Vagina (tissue), 2 donors: ENCODE data around the gene IL1F10. TPM values are rescaled to one million over a fixed set of nuclear protein-coding genes. Genes with fewer than 3 reads are reported as not detected.

ENCODE experiments used
- DNase-seq, 2 donors: peaks; one replicate each; pipeline ENCODE4 v3.0.0-alpha.2; 2017; ENCODE audit errors: extremely low spot score in 2 of 2
- H3K27ac ChIP-seq: fragments of 200-600 bp; sonication (generic); one replicate; pipeline ENCODE4 v1.5.1; 2019
- H3K27me3 ChIP-seq: fragments of 200-600 bp; sonication (generic); one replicate; pipeline ENCODE4 v1.5.1; 2019
- H3K36me3 ChIP-seq, 2 donors: fragments of 200-600 bp; sonication (generic); one replicate each; pipeline ENCODE4 v1.5.1; 2017 to 2019
- H3K4me1 ChIP-seq: fragments of 200-600 bp; sonication (generic); one replicate; pipeline ENCODE4 v1.5.1; 2019
- H3K4me3 ChIP-seq, 2 donors: fragments of 200-600 bp; sonication (generic); 1 replicate in 1 of 2; 2 replicates in 1 of 2; pipeline ENCODE4 v1.5.1; 2016 to 2019
- H3K9me3 ChIP-seq: fragments of 200-600 bp; sonication (generic); one replicate; pipeline ENCODE4 v1.5.1; 2019
- CTCF ChIP-seq, 3 experiments: fragments of 450-650 bp in 2 of 3; fragments of 200-600 bp in 1 of 3; sonication (generic) in 1 of 3; IDR thresholded peaks; one replicate each; pipeline ENCODE4 v1.5.1; 2017 to 2019; ENCODE audit warnings: antibody characterized with exemption in 3 of 3, mild to moderate bottlenecking in 2 of 3, moderate library complexity in 2 of 3
- POLR2A ChIP-seq, 2 donors: fragments of 450-650 bp; IDR thresholded peaks; one replicate each; pipeline ENCODE4 v1.6.1; 2017; ENCODE audit warnings: antibody characterized with exemption in 2 of 2, mild to moderate bottlenecking in 2 of 2, moderate library complexity in 2 of 2
- POLR2AphosphoS5 ChIP-seq, 2 donors: sonication (generic); formaldehyde crosslinking; IDR thresholded peaks; one replicate each; pipeline ENCODE4 v1.9.0; 2017; ENCODE audit warnings: antibody characterized with exemption in 2 of 2, mild to moderate bottlenecking in 2 of 2, low read depth in 1 of 2; ENCODE audit not compliant: insufficient read depth in 1 of 2
- intact Hi-C: fragments of 100-400 bp; cut with DNase I; formaldehyde crosslinking; loops from one replicate; pipeline ENCODE4 v1.15.1; 2023
- total RNA-seq: library from RNA; depleted of rRNA; stranded (reverse); fragments of >200 nt; gene quantifications from one replicate; pipeline ENCODE4 v1.2.3, GENCODE V29; 2016

IL1F10 gene
- total RNA-seq, 1 donor from 2014 or later = not detected

GRCh38 chr2:113057117-113057516 lies 10.7 kb upstream of the IL1F10 start:
- Histone ChIP-seq H3K36me3 (no peaks in the 10 kb centered on the region), H3K9me3 (no peaks in the 10 kb centered on the region), H3K27me3 (no peaks in the 10 kb centered on the region), H3K4me1 (no peaks in the 10 kb centered on the region), H3K4me3 (no peak overlapping the region), H3K27ac (no peak overlapping the region)
- DNase-seq = no peak
- no peak for TF ChIP-seq CTCF (IDR thresholded peaks at IDR 0.05)
- no peak for TF ChIP-seq POLR2A (IDR thresholded peaks at IDR 0.05)
- TF ChIP-seq POLR2AphosphoS5 (IDR thresholded peaks at IDR 0.05; ENCODE audit: insufficient read depth in 1 of 2, low read depth in 1 of 2) = no peak
- intact Hi-C loops = no loop called here

GRCh38 chr2:113058411-113058994 lies 9.3 kb upstream of the IL1F10 start:
- no peak overlapping the region for H3K27ac ChIP-seq
- intact Hi-C loops = no loop called here
- no peaks in the 10 kb centered on the region for H3K4me1 ChIP-seq
- no peak overlapping the region for H3K4me3 ChIP-seq
- no peak for DNase-seq
- no peaks in the 10 kb centered on the region for H3K36me3 ChIP-seq
- H3K9me3 ChIP-seq = no peaks in the 10 kb centered on the region
- no peaks in the 10 kb centered on the region for H3K27me3 ChIP-seq
- no peak for TF ChIP-seq POLR2A (IDR thresholded peaks at IDR 0.05)

DNA sequence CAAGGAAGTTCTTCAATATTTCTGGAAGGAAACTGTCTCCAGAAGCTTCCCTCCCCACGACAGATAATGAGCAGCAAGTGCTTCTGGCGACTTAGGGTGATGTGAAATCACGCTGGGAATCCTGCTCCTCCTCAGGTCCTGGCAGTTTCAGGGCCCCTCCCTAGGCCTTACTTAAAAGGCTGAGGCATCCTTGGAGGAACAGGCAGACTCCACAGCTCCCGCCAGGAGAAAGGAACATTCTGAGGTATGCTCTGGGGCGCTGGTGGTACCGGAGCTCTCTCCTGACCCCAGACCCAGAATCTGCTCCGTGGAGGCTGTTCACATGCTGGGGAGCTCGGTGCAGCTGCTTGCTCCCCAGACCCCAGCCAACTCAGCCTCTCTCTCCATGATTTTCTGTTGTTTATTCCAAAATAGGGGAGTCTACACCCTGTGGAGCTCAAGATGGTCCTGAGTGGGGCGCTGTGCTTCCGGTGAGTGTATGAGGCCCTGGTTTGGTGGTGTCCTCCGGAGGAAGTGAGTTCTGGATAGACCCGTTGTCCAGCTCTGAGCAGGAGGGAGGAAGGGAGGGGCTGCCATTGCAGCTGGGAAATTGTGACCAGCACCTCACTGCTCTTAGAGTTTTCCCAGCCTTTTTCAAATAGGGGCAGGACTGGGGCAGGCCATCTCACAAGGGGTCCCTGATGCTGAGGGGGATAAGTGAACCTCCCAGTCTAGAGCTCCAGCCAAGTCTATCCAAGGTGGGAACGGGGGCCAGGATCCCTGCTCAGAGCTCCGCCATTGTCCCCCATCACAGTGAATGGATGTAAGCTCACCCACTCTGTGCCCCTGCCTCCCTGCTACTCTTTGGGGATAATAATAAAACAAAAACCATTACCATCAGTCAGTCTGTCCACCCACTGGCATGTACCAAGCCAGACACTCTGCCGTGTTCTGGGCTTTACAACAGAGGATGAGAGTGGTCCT lies 8.5 kb upstream of the IL1F10 start, which contains the start of gene IL36RN:
Gene IL36RN (plus strand): TSS at position 201 of the 963 bp plus-strand sequence. CDS start 241 bp downstream, at position 442.
- Histone ChIP-seq H3K9me3 (no peaks in the 10 kb centered on the region), H3K36me3 (no peaks in the 10 kb centered on the region), H3K4me3 (no peak within 1 kb of the TSS), H3K27ac (no peak within 1 kb of the TSS), H3K27me3 (no peaks in the 10 kb centered on the region), H3K4me1 (no peaks in the 10 kb centered on the region)
- intact Hi-C loops = no loop called here
- no peak for TF ChIP-seq CTCF (IDR thresholded peaks at IDR 0.05)
- no peak for TF ChIP-seq POLR2AphosphoS5 (IDR thresholded peaks at IDR 0.05; ENCODE audit: insufficient read depth in 1 of 2, low read depth in 1 of 2)
- TF ChIP-seq POLR2A (IDR thresholded peaks at IDR 0.05) = no peak
- peak; percentile 67 to 70 for DNase-seq

GRCh38 chr2:113060396-113060795 lies 7.4 kb upstream of the IL1F10 start:
- Histone ChIP-seq H3K4me1 (no peaks in the 10 kb centered on the region), H3K27ac (no peak overlapping the region), H3K36me3 (no peaks in the 10 kb centered on the region), H3K27me3 (no peaks in the 10 kb centered on the region), H3K4me3 (no peak overlapping the region), H3K9me3 (no peaks in the 10 kb centered on the region)
- TF ChIP-seq CTCF (IDR thresholded peaks at IDR 0.05) = no peak
- TF ChIP-seq POLR2AphosphoS5 (IDR thresholded peaks at IDR 0.05; ENCODE audit: insufficient read depth in 1 of 2, low read depth in 1 of 2) = no peak
- no peak for TF ChIP-seq POLR2A (IDR thresholded peaks at IDR 0.05)
- intact Hi-C loops = no loop called here
- DNase-seq = peak; percentile 70 to 94

- peak; percentile 32 to 34 for DNase-seq
- intact Hi-C loops = no loop called here
- no peaks in the 10 kb centered on the region for H3K36me3 ChIP-seq
Observed at GRCh38 chr2:113060796-113061195, 7.0 kb upstream of the IL1F10 start.

More at GRCh38 chr2:113060796-113061195, 7.0 kb upstream of the IL1F10 start:
- Histone ChIP-seq H3K27ac (no peak overlapping the region), H3K4me3 (no peak overlapping the region), H3K9me3 (no peaks in the 10 kb centered on the region), H3K4me1 (no peaks in the 10 kb centered on the region), H3K27me3 (no peaks in the 10 kb centered on the region)
- TF ChIP-seq POLR2AphosphoS5 (IDR thresholded peaks at IDR 0.05; ENCODE audit: insufficient read depth in 1 of 2, low read depth in 1 of 2) = no peak
- no peak for TF ChIP-seq CTCF (IDR thresholded peaks at IDR 0.05)
- no peak for TF ChIP-seq POLR2A (IDR thresholded peaks at IDR 0.05)
